WTC11 (cell line): Measurements from ENCODE around the gene GALK2. TPM values are rescaled to one million over a fixed set of nuclear protein-coding genes. Genes with fewer than 3 reads are reported as not detected.
A peak's percentile ranks its signal among the peaks of the same experiment; 100 is the strongest.

ENCODE experiments used
- ATAC-seq: fragments of 200-7000 bp; cut with Tn5 transposase; 2 replicates; pipeline ENCODE4 v1.10.0; 2021; ENCODE audit warnings: mild to moderate bottlenecking, moderate library complexity
- CTCF ChIA-PET: fragments of 300-600 bp; sonication (Branson Sonifier 250); formaldehyde crosslinking; loops from one replicate; lab custom pipeline; 2021; ENCODE audit warnings: antibody characterized with exemption; lab: Charles Lee
- POLR2A ChIA-PET: fragments of 350-600 bp; sonication (Branson Sonifier 250); formaldehyde crosslinking; loops from one replicate; lab custom pipeline; 2021; ENCODE audit warnings: antibody characterized with exemption; lab: Charles Lee
- DNase-seq: peaks from one replicate; pipeline ENCODE4 v3.0.0; 2021; ENCODE audit warnings: low spot score
- H3K27ac Mint-ChIP-seq: 2 replicates; pipeline ENCODE4 v1.8.0; 2021; ENCODE audit warnings: mixed read lengths
- H3K27me3 Mint-ChIP-seq: 2 replicates; pipeline ENCODE4 v1.8.0; 2021; ENCODE audit warnings: low read depth, mild to moderate bottlenecking, moderate library complexity, mixed read lengths
- H3K36me3 Mint-ChIP-seq: 2 replicates; pipeline ENCODE4 v1.8.0; 2021; ENCODE audit warnings: mixed read lengths
- H3K4me1 Mint-ChIP-seq: 2 replicates; pipeline ENCODE4 v1.8.0; 2022; ENCODE audit warnings: mixed read lengths
- H3K4me3 Mint-ChIP-seq: 2 replicates; pipeline ENCODE4 v1.8.0; 2021; ENCODE audit warnings: mild to moderate bottlenecking, moderate library complexity, mixed read lengths
- H3K9me3 Mint-ChIP-seq: 2 replicates; pipeline ENCODE4 v1.8.0; 2021; ENCODE audit warnings: mixed read lengths
- AFF4 ChIP-seq: sonication (generic); formaldehyde crosslinking; IDR thresholded peaks from 2 replicates; pipeline ENCODE4 v1.8.1; 2023; ENCODE audit warnings: mild to moderate bottlenecking, missing genetic modification reagents, borderline replicate concordance
- EMX1 ChIP-seq: fragments of 250-450 bp; sonication (Bioruptor Pico); IDR thresholded peaks from 2 replicates; pipeline ENCODE4 v1.8.0; 2021; ENCODE audit warnings: mild to moderate bottlenecking
- FOXP1 ChIP-seq: sonication (generic); formaldehyde crosslinking; IDR thresholded peaks from 2 replicates; pipeline ENCODE4 v1.8.0; 2022; ENCODE audit warnings: missing genetic modification reagents, mild to moderate bottlenecking, moderate library complexity, borderline replicate concordance
- GTF2I ChIP-seq: fragments of 250-450 bp; sonication (Bioruptor Pico); conservative IDR thresholded peaks from 2 replicates; pipeline ENCODE4 v1.4.0; 2021; ENCODE audit warnings: mild to moderate bottlenecking
- HMGXB4 ChIP-seq: sonication (generic); formaldehyde crosslinking; IDR thresholded peaks from 2 replicates; pipeline ENCODE4 v1.8.1; 2023; ENCODE audit warnings: mild to moderate bottlenecking, moderate library complexity, missing genetic modification reagents
- IRF2 ChIP-seq: sonication (generic); formaldehyde crosslinking; IDR thresholded peaks from 2 replicates; pipeline ENCODE4 v1.8.0; 2022; ENCODE audit warnings: low read depth, missing genetic modification reagents, borderline replicate concordance
- NR1H2 ChIP-seq: sonication (generic); formaldehyde crosslinking; IDR thresholded peaks from 2 replicates; pipeline ENCODE4 v1.9.0; 2021; ENCODE audit warnings: mild to moderate bottlenecking, moderate library complexity, missing genetic modification reagents
- NR2C2 ChIP-seq: sonication (generic); formaldehyde crosslinking; IDR thresholded peaks from 2 replicates; pipeline ENCODE4 v1.8.0; 2022; ENCODE audit warnings: mild to moderate bottlenecking, missing genetic modification reagents
- SMAD3 ChIP-seq: sonication (generic); formaldehyde crosslinking; IDR thresholded peaks from 2 replicates; pipeline ENCODE4 v1.8.0; 2022; ENCODE audit warnings: missing genetic modification reagents, mild to moderate bottlenecking, borderline replicate concordance
- SOX15 ChIP-seq: fragments of 250-450 bp; sonication (Bioruptor Pico); IDR thresholded peaks from 2 replicates; pipeline ENCODE4 v1.9.0; 2021; ENCODE audit warnings: mild to moderate bottlenecking
- ZBTB43 ChIP-seq: sonication (generic); formaldehyde crosslinking; IDR thresholded peaks from 2 replicates; pipeline ENCODE4 v1.8.1; 2023; ENCODE audit warnings: mild to moderate bottlenecking, missing genetic modification reagents
- ZNF219 ChIP-seq: sonication (generic); formaldehyde crosslinking; IDR thresholded peaks from 2 replicates; pipeline ENCODE4 v1.8.0; 2023; ENCODE audit warnings: missing genetic modification reagents, mild to moderate bottlenecking, borderline replicate concordance
- ZNF263 ChIP-seq: sonication (generic); formaldehyde crosslinking; IDR thresholded peaks from 2 replicates; pipeline ENCODE4 v1.8.1; 2022; ENCODE audit warnings: low read depth, mild to moderate bottlenecking, moderate library complexity, missing genetic modification reagents
- ZNF317 ChIP-seq: sonication (generic); formaldehyde crosslinking; IDR thresholded peaks from 2 replicates; pipeline ENCODE4 v1.8.1; 2023; ENCODE audit warnings: low read depth, mild to moderate bottlenecking, moderate library complexity, missing genetic modification reagents, borderline replicate concordance
- ZNF532 ChIP-seq: fragments of 250-450 bp; sonication (Bioruptor Pico); IDR thresholded peaks from 2 replicates; pipeline ENCODE4 v1.9.0; 2021; ENCODE audit warnings: mild to moderate bottlenecking, borderline replicate concordance
- total RNA-seq: library from RNA; stranded (reverse); gene quantifications from 3 replicates; pipeline ENCODE4 v1.2.3, GENCODE V29; 2021
- TF ChIP-seq, protein P1 (sequence below): sonication (generic); formaldehyde crosslinking; IDR thresholded peaks from 2 replicates; pipeline ENCODE4 v1.8.0; 2022; ENCODE audit warnings: missing genetic modification reagents
- TF ChIP-seq, protein P2 (sequence below): fragments of 250-450 bp; sonication (Bioruptor Pico); IDR thresholded peaks from 2 replicates; pipeline ENCODE4 v1.8.0; 2021; ENCODE audit warnings: mild to moderate bottlenecking
- TF ChIP-seq, protein P3 (sequence below): sonication (generic); formaldehyde crosslinking; IDR thresholded peaks from 2 replicates; pipeline ENCODE4 v1.8.0; 2022; ENCODE audit warnings: mild to moderate bottlenecking, missing genetic modification reagents

The GALK2 gene
- total RNA-seq, 1 experiment from 2014 or later = 16.9 TPM

DNA sequence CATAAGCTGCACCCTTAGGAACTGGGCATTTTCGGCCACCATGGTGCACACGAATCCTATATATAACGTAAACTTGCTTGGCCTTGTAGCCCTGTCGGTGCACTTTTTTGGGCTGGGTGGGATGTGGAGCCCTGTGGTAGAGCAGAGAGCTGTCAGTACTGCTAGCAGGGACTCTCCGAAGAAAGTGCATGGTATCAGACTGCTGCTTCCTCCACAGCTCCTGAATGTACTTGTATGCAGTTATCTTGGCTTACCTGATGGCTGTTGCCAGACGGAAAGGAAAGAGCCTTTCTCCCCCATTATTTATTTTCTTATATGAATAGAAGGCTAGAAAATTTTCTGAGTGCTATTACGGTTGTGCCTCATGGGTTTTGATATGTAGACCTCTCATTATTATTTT is 8.4 kb downstream of the GALK2 start:
- Mint-ChIP-seq H3K4me1 (peaks cover 18% of the 10 kb centered on the region), H3K27me3 (no peaks in the 10 kb centered on the region), H3K36me3 (peaks cover 21% of the 10 kb centered on the region), H3K4me3 (no peak overlapping the region)
- POLR2A ChIA-PET = no interaction called here
- TF ChIP-seq IRF2 (CRISPR knock-in tag) (no peak), ZNF317 (CRISPR knock-in tag) (no peak), ZNF219 (CRISPR knock-in tag) (no peak), SOX15 (CRISPR knock-in tag) (no peak), HMGXB4 (no peak), ZNF263 (CRISPR knock-in tag) (no peak), FOXP1 (CRISPR knock-in tag) (no peak), EMX1 (CRISPR knock-in tag) (no peak), GTF2I (CRISPR knock-in tag) (no peak), AFF4 (CRISPR knock-in tag) (no peak), NR1H2 (CRISPR knock-in tag) (no peak), SMAD3 (CRISPR knock-in tag) (no peak), ZNF532 (no peak), NR2C2 (CRISPR knock-in tag) (no peak), ZBTB43 (no peak)
- TF ChIP-seq, protein P1, sequence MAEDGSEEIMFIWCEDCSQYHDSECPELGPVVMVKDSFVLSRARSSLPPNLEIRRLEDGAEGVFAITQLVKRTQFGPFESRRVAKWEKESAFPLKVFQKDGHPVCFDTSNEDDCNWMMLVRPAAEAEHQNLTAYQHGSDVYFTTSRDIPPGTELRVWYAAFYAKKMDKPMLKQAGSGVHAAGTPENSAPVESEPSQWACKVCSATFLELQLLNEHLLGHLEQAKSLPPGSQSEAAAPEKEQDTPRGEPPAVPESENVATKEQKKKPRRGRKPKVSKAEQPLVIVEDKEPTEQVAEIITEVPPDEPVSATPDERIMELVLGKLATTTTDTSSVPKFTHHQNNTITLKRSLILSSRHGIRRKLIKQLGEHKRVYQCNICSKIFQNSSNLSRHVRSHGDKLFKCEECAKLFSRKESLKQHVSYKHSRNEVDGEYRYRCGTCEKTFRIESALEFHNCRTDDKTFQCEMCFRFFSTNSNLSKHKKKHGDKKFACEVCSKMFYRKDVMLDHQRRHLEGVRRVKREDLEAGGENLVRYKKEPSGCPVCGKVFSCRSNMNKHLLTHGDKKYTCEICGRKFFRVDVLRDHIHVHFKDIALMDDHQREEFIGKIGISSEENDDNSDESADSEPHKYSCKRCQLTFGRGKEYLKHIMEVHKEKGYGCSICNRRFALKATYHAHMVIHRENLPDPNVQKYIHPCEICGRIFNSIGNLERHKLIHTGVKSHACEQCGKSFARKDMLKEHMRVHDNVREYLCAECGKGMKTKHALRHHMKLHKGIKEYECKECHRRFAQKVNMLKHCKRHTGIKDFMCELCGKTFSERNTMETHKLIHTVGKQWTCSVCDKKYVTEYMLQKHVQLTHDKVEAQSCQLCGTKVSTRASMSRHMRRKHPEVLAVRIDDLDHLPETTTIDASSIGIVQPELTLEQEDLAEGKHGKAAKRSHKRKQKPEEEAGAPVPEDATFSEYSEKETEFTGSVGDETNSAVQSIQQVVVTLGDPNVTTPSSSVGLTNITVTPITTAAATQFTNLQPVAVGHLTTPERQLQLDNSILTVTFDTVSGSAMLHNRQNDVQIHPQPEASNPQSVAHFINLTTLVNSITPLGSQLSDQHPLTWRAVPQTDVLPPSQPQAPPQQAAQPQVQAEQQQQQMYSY (CRISPR knock-in tag) = no peak
- TF ChIP-seq, protein P2, sequence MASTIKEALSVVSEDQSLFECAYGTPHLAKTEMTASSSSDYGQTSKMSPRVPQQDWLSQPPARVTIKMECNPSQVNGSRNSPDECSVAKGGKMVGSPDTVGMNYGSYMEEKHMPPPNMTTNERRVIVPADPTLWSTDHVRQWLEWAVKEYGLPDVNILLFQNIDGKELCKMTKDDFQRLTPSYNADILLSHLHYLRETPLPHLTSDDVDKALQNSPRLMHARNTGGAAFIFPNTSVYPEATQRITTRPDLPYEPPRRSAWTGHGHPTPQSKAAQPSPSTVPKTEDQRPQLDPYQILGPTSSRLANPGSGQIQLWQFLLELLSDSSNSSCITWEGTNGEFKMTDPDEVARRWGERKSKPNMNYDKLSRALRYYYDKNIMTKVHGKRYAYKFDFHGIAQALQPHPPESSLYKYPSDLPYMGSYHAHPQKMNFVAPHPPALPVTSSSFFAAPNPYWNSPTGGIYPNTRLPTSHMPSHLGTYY = no peak
- TF ChIP-seq, protein P3, sequence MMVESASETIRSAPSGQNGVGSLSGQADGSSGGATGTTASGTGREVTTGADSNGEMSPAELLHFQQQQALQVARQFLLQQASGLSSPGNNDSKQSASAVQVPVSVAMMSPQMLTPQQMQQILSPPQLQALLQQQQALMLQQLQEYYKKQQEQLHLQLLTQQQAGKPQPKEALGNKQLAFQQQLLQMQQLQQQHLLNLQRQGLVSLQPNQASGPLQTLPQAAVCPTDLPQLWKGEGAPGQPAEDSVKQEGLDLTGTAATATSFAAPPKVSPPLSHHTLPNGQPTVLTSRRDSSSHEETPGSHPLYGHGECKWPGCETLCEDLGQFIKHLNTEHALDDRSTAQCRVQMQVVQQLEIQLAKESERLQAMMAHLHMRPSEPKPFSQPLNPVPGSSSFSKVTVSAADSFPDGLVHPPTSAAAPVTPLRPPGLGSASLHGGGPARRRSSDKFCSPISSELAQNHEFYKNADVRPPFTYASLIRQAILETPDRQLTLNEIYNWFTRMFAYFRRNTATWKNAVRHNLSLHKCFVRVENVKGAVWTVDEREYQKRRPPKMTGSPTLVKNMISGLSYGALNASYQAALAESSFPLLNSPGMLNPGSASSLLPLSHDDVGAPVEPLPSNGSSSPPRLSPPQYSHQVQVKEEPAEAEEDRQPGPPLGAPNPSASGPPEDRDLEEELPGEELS (CRISPR knock-in tag) = no peak
- TF ChIP-seq, all 79 proteins: peak for 0
- ATAC-seq (peak; percentile 41), DNase-seq (no peak)
- H3K9me3 Mint-ChIP-seq = peaks cover 22% of the 10 kb centered on the region
- H3K27ac Mint-ChIP-seq = no peak overlapping the region
- CTCF ChIA-PET = interaction anchor here (0.6 to 0.8 kb wide), 2 partner anchors 183 to 203 kb away, joined by 3 read pairs; no protein-coding TSS in a partner anchor
